Measurements from ENCODE around the gene GJD4.

GRCh38 chr10:35635576-35635975 is 30.4 kb downstream of the GJD4 start:
- no peak for TF ChIP-seq SIN3A (IDR thresholded peaks at IDR 0.05; ENCODE audit: low read depth, low read length)
- no peak for TF ChIP-seq LARP7 (IDR thresholded peaks at IDR 0.05)
- no peak for TF ChIP-seq REST (IDR thresholded peaks at IDR 0.05; ENCODE audit: low read depth, low read length)
- TF ChIP-seq CTCF (IDR thresholded peaks at IDR 0.05 in 2 of 3, conservative IDR thresholded peaks at IDR 0.05 in 1 of 3; ENCODE audit: control insufficient read depth in 2 of 3, extremely low read depth in 1 of 3, insufficient read depth in 1 of 3, low read depth in 3 of 3, low read length in 3 of 3) = peak; percentile 75 to 85 (median 81)
- TF ChIP-seq FOXM1 (IDR thresholded peaks at IDR 0.05; ENCODE audit: low read depth, low read length) = no peak
- TF ChIP-seq ZNF274 (IDR thresholded peaks at IDR 0.05; ENCODE audit: insufficient read depth, insufficient read length) = no peak
- no peak for TF ChIP-seq SP1 (IDR thresholded peaks at IDR 0.05; ENCODE audit: low read depth, low read length)
- no peak for TF ChIP-seq STAT3 (IDR thresholded peaks at IDR 0.05; ENCODE audit: low read depth, low read length)
